Right atrium auricular region (tissue), 2 donors: Measurements from ENCODE around the gene NGRN. TPM values are rescaled to one million over a fixed set of nuclear protein-coding genes. Genes with fewer than 3 reads are reported as not detected.

Source experiments
- DNase-seq: peaks from one replicate; pipeline ENCODE4 v3.0.0-alpha.2; 2019; ENCODE audit warnings: low spot score
- H3K27ac ChIP-seq, 2 donors: fragments of 200-600 bp; sonication (generic); 1 replicate in 1 of 2; 2 replicates in 1 of 2; pipeline ENCODE4 v1.5.1; 2016 to 2019
- H3K27me3 ChIP-seq, 2 donors: fragments of 200-600 bp; sonication (generic); one replicate each; pipeline versions ENCODE4 v1.5.1 to v1.6.0; 2017 to 2019
- H3K36me3 ChIP-seq: fragments of 200-600 bp; sonication (generic); one replicate; pipeline ENCODE4 v1.5.1; 2016
- H3K4me1 ChIP-seq, 2 donors: fragments of 200-600 bp; sonication (generic); one replicate each; pipeline versions ENCODE4 v1.5.1 to v1.6.0; 2017 to 2019
- H3K4me3 ChIP-seq, 2 donors: fragments of 200-600 bp; sonication (generic); 1 replicate in 1 of 2; 2 replicates in 1 of 2; pipeline ENCODE4 v1.5.1; 2017 to 2019; ENCODE audit warnings: mild to moderate bottlenecking in 1 of 2, moderate library complexity in 1 of 2
- H3K9me3 ChIP-seq, 2 donors: fragments of 200-600 bp; sonication (generic); one replicate each; pipeline ENCODE4 v1.5.1; 2019
- total RNA-seq, 2 donors: library from RNA; depleted of rRNA; stranded (reverse); fragments of >200 nt; gene quantifications; one replicate each; pipeline ENCODE4 v1.1.0, GENCODE V29; 2016
- TF ChIP-seq, protein P1 (sequence below), 2 donors: fragments of 200-600 bp; sonication (generic); IDR thresholded peaks; one replicate each; pipeline ENCODE4 v1.5.1; 2019; ENCODE audit warnings: antibody characterized with exemption in 2 of 2

The NGRN gene
- total RNA-seq, 2 donors from 2014 or later: 107 to 110 TPM

GRCh38 chr15:90232941-90233386 is 32.5 kb upstream of the NGRN start:
- TF ChIP-seq, protein P1, sequence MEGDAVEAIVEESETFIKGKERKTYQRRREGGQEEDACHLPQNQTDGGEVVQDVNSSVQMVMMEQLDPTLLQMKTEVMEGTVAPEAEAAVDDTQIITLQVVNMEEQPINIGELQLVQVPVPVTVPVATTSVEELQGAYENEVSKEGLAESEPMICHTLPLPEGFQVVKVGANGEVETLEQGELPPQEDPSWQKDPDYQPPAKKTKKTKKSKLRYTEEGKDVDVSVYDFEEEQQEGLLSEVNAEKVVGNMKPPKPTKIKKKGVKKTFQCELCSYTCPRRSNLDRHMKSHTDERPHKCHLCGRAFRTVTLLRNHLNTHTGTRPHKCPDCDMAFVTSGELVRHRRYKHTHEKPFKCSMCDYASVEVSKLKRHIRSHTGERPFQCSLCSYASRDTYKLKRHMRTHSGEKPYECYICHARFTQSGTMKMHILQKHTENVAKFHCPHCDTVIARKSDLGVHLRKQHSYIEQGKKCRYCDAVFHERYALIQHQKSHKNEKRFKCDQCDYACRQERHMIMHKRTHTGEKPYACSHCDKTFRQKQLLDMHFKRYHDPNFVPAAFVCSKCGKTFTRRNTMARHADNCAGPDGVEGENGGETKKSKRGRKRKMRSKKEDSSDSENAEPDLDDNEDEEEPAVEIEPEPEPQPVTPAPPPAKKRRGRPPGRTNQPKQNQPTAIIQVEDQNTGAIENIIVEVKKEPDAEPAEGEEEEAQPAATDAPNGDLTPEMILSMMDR (IDR thresholded peaks at IDR 0.05): no peak
- Histone ChIP-seq H3K36me3 (peaks cover 30% of the 10 kb centered on the region), H3K9me3 (no peaks in the 10 kb centered on the region), H3K4me3 (peak overlapping the region; percentile 69 to 85), H3K27me3 (no peaks in the 10 kb centered on the region), H3K27ac (peak overlapping the region; percentile 86 to 87), H3K4me1 (peaks cover 0 to 50% of the 10 kb centered on the region in 2 donors)
- no peak for DNase-seq

- Histone ChIP-seq H3K4me1 (peaks cover 0 to 50% of the 10 kb centered on the region in 2 donors), H3K27me3 (no peaks in the 10 kb centered on the region), H3K4me3 (peak within 1 kb of the TSS; percentile 69 to 85), H3K36me3 (peaks cover 30% of the 10 kb centered on the region), H3K27ac (peak within 1 kb of the TSS; percentile 86 to 87), H3K9me3 (no peaks in the 10 kb centered on the region)
- TF ChIP-seq, protein P1 (IDR thresholded peaks at IDR 0.05): peak in 1 of 2 donors; percentile 62
- DNase-seq: peak; percentile 97
Observed at GRCh38 chr15:90233387-90234095, 31.9 kb upstream of the NGRN start, which contains the start of gene CIB1. TSS of gene CIB1 (minus strand) at chr15:90233941. CDS start at chr15:90233885, 56 bp downstream.

GRCh38 chr15:90234096-90234988 is 31.1 kb upstream of the NGRN start, which contains the start of gene GDPGP1:
TSS of gene GDPGP1 (plus strand) at chr15:90234209. CDS start at chr15:90240909, 6,700 bp downstream.
- peaks cover 27% of the 10 kb centered on the region for H3K36me3 ChIP-seq
- H3K9me3 ChIP-seq: no peaks in the 10 kb centered on the region
- no peak for DNase-seq
- no peaks in the 10 kb centered on the region for H3K27me3 ChIP-seq
- peak within 1 kb of the TSS; percentile 86 to 87 for H3K27ac ChIP-seq
- peaks cover 0 to 44% of the 10 kb centered on the region in 2 donors for H3K4me1 ChIP-seq
- TF ChIP-seq, protein P1 (IDR thresholded peaks at IDR 0.05): no peak
- peak within 1 kb of the TSS; percentile 69 to 85 for H3K4me3 ChIP-seq

- Histone ChIP-seq H3K36me3 (peaks cover 25% of the 10 kb centered on the region), H3K9me3 (no peaks in the 10 kb centered on the region), H3K4me1 (peaks cover 0 to 6% of the 10 kb centered on the region in 2 donors), H3K4me3 (no peak overlapping the region), H3K27ac (no peak overlapping the region), H3K27me3 (no peaks in the 10 kb centered on the region)
- TF ChIP-seq, protein P1 (IDR thresholded peaks at IDR 0.05): no peak
- no peak for DNase-seq
Observed at GRCh38 chr15:90239371-90239770, 26.1 kb upstream of the NGRN start.

DNA sequence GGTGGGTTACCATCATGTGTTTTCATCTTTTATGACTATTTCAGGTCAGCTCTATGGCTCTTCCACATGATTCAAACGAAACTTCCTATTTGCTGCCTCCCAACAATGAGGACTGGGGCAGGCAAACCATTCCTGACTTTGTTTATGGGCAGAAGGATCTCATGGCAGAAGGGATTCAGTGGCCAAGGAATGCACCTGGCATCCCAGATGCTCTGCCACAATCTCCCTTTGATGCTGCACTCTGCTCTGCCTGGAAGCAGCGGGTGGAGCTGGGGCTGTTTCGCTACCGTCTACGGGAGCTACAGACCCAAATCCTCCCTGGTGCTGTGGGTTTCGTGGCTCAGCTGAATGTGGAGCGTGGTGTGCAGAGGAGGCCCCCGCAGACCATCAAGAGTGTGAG is 24.6 kb upstream of the NGRN start:
- Histone ChIP-seq H3K36me3 (peaks cover 25% of the 10 kb centered on the region), H3K27ac (peak overlapping the region; percentile 66 to 78), H3K4me3 (no peak overlapping the region), H3K4me1 (no peaks in the 10 kb centered on the region), H3K27me3 (no peaks in the 10 kb centered on the region), H3K9me3 (no peaks in the 10 kb centered on the region)
- TF ChIP-seq, protein P1 (IDR thresholded peaks at IDR 0.05): no peak
- DNase-seq: no peak
